IMR-90 (cell line): ENCODE measurements around the gene CFAP157. TPM values are rescaled to one million over a fixed set of nuclear protein-coding genes. Genes with fewer than 3 reads are reported as not detected.

Experiments
- ATAC-seq: fragments of 200-7000 bp; cut with Tn5 transposase; 2 replicates; pipeline ENCODE4 v1.9.1; 2020; ENCODE audit warnings: low read depth, mild to moderate bottlenecking, moderate library complexity
- BruUV-seq: library from RNA; stranded (reverse); fragments of 400-500 nt; replicated peaks from 2 replicates; lab custom pipeline; 2021; lab: Mats Ljungman, UMichigan
- CTCF ChIA-PET: fragments of 300-600 bp; formaldehyde crosslinking; extraction: SDS; loops from one replicate; lab custom pipeline; 2021; ENCODE audit warnings: antibody characterized with exemption; lab: Yijun Ruan, JAX
- POLR2A ChIA-PET: fragments of 300-600 bp; sonication (Branson Sonifier 250); formaldehyde crosslinking; loops from one replicate; lab custom pipeline; 2022; ENCODE audit warnings: antibody characterized with exemption; ENCODE audit not compliant: unreplicated experiment; lab: Charles Lee
- DNase-seq: peaks from one replicate; pipeline ENCODE4 v3.0.0; 2013
- H2AFZ ChIP-seq: replicated peaks from 2 replicates; pipeline ENCODE3; 2013; ENCODE audit warnings: low read length, mild to moderate bottlenecking; ENCODE audit not compliant: poor library complexity
- H2AK5ac ChIP-seq: 2 replicates; pipeline ENCODE4 v1.6.1; 2013; ENCODE audit warnings: low read depth, low read length, inconsistent platforms
- H2AK9ac ChIP-seq: replicated peaks from 2 replicates; pipeline ENCODE3; 2013; ENCODE audit warnings: mild to moderate bottlenecking, low read depth, low read length, moderate library complexity; ENCODE audit not compliant: poor library complexity
- H2BK120ac ChIP-seq: 2 replicates; pipeline ENCODE4 v1.6.1; 2013; ENCODE audit warnings: low read depth, low read length, inconsistent platforms
- H2BK15ac ChIP-seq: 3 replicates; pipeline ENCODE4 v1.6.1; 2013; ENCODE audit warnings: low read depth, low read length, inconsistent platforms
- H2BK20ac ChIP-seq: 2 replicates; pipeline ENCODE4 v1.6.1; 2013; ENCODE audit warnings: low read depth, mild to moderate bottlenecking, inconsistent platforms, low read length, moderate library complexity
- H2BK5ac ChIP-seq: 2 replicates; pipeline ENCODE4 v1.6.1; 2013; ENCODE audit warnings: mild to moderate bottlenecking, low read depth, low read length, inconsistent platforms; ENCODE audit not compliant: poor library complexity, severe bottlenecking
- H3K14ac ChIP-seq: replicated peaks from 2 replicates; pipeline ENCODE4 v1.6.1; 2013; ENCODE audit warnings: low read depth, low read length, inconsistent platforms
- H3K18ac ChIP-seq: 2 replicates; pipeline ENCODE4 v1.6.1; 2013; ENCODE audit warnings: low read depth, low read length, control low read depth
- H3K23ac ChIP-seq: 2 replicates; pipeline ENCODE4 v1.6.1; 2013; ENCODE audit warnings: low read depth, low read length, inconsistent platforms
- H3K27ac ChIP-seq: 2 replicates; pipeline ENCODE4 v1.5.1; 2013; ENCODE audit warnings: mild to moderate bottlenecking, control low read depth, low read length; ENCODE audit not compliant: insufficient read depth
- H3K27me3 ChIP-seq: 2 replicates; pipeline ENCODE4 v1.6.1; 2013; ENCODE audit warnings: low read length; ENCODE audit not compliant: control insufficient read depth, insufficient read depth
- H3K36me3 ChIP-seq: 2 replicates; pipeline ENCODE4 v1.6.1; 2013; ENCODE audit warnings: low read length, mixed read lengths; ENCODE audit not compliant: control insufficient read depth, insufficient read depth
- H3K4ac ChIP-seq: 2 replicates; pipeline ENCODE4 v1.6.1; 2013; ENCODE audit warnings: low read depth, low read length, inconsistent platforms
- H3K4me1 ChIP-seq: 2 replicates; pipeline ENCODE4 v1.6.1; 2013; ENCODE audit warnings: low read length, mixed read lengths; ENCODE audit not compliant: control insufficient read depth, insufficient read depth
- H3K4me2 ChIP-seq: 2 replicates; pipeline ENCODE4 v1.6.1; 2013; ENCODE audit warnings: low read depth, mild to moderate bottlenecking, control low read depth, low read length, moderate library complexity
- H3K4me3 ChIP-seq: 2 replicates; pipeline ENCODE4 v1.5.1; 2013; ENCODE audit warnings: low read depth, mild to moderate bottlenecking, control low read depth, low read length, moderate library complexity; ENCODE audit not compliant: insufficient read depth
- H3K56ac ChIP-seq: 2 replicates; pipeline ENCODE4 v1.6.1; 2013; ENCODE audit warnings: low read length, inconsistent platforms; ENCODE audit not compliant: insufficient read depth; ENCODE audit errors: extremely low read depth
- H3K79me1 ChIP-seq, 2 experiments: 2 replicates each; pipeline ENCODE4 v1.6.1; 2013; ENCODE audit warnings: low read length in 2 of 2, inconsistent platforms in 1 of 2, low read depth in 1 of 2
- H3K9ac ChIP-seq: 2 replicates; pipeline ENCODE4 v1.6.1; 2013; ENCODE audit warnings: low read depth, low read length, control low read depth
- H3K9me1 ChIP-seq: 2 replicates; pipeline ENCODE4 v1.6.1; 2013; ENCODE audit warnings: low read length, inconsistent platforms; ENCODE audit not compliant: insufficient read depth
- H3K9me3 ChIP-seq: 2 replicates; pipeline ENCODE4 v1.6.1; 2013; ENCODE audit warnings: low read length; ENCODE audit not compliant: control insufficient read depth, insufficient read depth
- H4K20me1 ChIP-seq: 2 replicates; pipeline ENCODE4 v1.6.1; 2013; ENCODE audit warnings: low read length, inconsistent platforms; ENCODE audit not compliant: insufficient read depth
- H4K5ac ChIP-seq: 2 replicates; pipeline ENCODE4 v1.6.1; 2013; ENCODE audit warnings: mild to moderate bottlenecking, low read depth, low read length, control low read depth
- H4K8ac ChIP-seq, 2 experiments: 2 replicates each; pipeline ENCODE4 v1.6.1; 2013; ENCODE audit warnings: low read depth in 2 of 2, low read length in 2 of 2, control low read depth in 1 of 2, inconsistent platforms in 1 of 2
- H4K91ac ChIP-seq: 2 replicates; pipeline ENCODE4 v1.6.1; 2013; ENCODE audit warnings: low read depth, low read length, inconsistent platforms; ENCODE audit not compliant: insufficient read depth
- BHLHE40 ChIP-seq: fragments of 150-350 bp; IDR thresholded peaks from 2 replicates; pipeline ENCODE4 v1.6.1; 2016; ENCODE audit warnings: mild to moderate bottlenecking, low read depth, low read length
- CEBPB ChIP-seq: IDR thresholded peaks from 2 replicates; pipeline ENCODE4 v1.6.1; 2012; ENCODE audit warnings: low read depth, low read length, improper control_type of control experiment
- WGBS, 2 experiments: methylation state at CpG; one replicate each; pipeline versions ENCODE4 v1.1.5 to v1.1.7; 2013; ENCODE audit warnings: missing lambda C conversion rate in 2 of 2; ENCODE audit not compliant: insufficient read length in 1 of 2; ENCODE audit errors: extremely low coverage in 2 of 2; 5-methylcytosine and 5-hydroxymethylcytosine counted together
- dilution Hi-C: fragments of 300-500 bp; cut with HindIII; formaldehyde crosslinking; loops from one replicate; pipeline ENCODE4 v1.14.3; 2018; ENCODE audit warnings: low sequenced_read_pairs; ENCODE audit not compliant: unreplicated experiment
- in situ Hi-C: fragments of 300-500 bp; cut with MboI; formaldehyde crosslinking; loops from 3 replicates; pipeline ENCODE4 v1.14.3; 2019; ENCODE audit warnings: low sequenced_read_pairs, inconsistent platforms, mixed read lengths
- intact Hi-C: fragments of 100-400 bp; cut with micrococcal nuclease; formaldehyde crosslinking; loops from 2 replicates; pipeline ENCODE4 v1.10.0; 2022
- polyA plus RNA-seq, 3 experiments: library from polyadenylated mRNA; depleted of rRNA; stranded (reverse); fragments of >200 nt; gene quantifications; 2 replicates each; pipeline ENCODE4 v1.2.3, GENCODE V29; 2012; ENCODE audit warnings: low replicate concordance in 1 of 3
- total RNA-seq: library from RNA; depleted of rRNA; stranded (reverse); fragments of >200 nt; gene quantifications from 2 replicates; pipeline ENCODE4 v1.2.3, GENCODE V29; 2012

The CFAP157 gene
- total and polyA plus RNA-seq, 2 of the 4 experiments (the other 2 are of a cell fraction): not detected

GRCh38 chr9:127742435-127743088, 35.8 kb downstream of the CFAP157 start:
- Histone ChIP-seq H3K56ac (no peak overlapping the region), H3K18ac (no peak overlapping the region), H4K91ac (no peak overlapping the region), H3K27me3 (peaks cover 19% of the 10 kb centered on the region), H3K14ac (no peak overlapping the region), H3K4me1 (no peaks in the 10 kb centered on the region), H4K20me1 (peaks cover 7% of the 10 kb centered on the region; the same call in 1 of the 2 replicates), H3K4me2 (peak overlapping the region; percentile 50), H2AK9ac (no peak overlapping the region), H3K9me1 (0 out of 2 replicates have a peak, but pooled peaks cover 5% of the 10 kb centered on the region), H4K8ac (no peak overlapping the region), H3K4ac (no peak overlapping the region), H2BK20ac (no peak overlapping the region), H3K4me3 (peak overlapping the region; percentile 18; the same call in 1 of the 2 replicates), H2AK5ac (no peak overlapping the region), H3K9me3 (no peaks in the 10 kb centered on the region), H2BK15ac (no peak overlapping the region), H4K5ac (no peak overlapping the region), H2BK5ac (no peak overlapping the region), H3K27ac (no peak overlapping the region), H2BK120ac (no peak overlapping the region), H3K23ac (no peak overlapping the region), H3K79me1 (no peaks in the 10 kb centered on the region), H3K36me3 (no peaks in the 10 kb centered on the region), H3K9ac (no peak overlapping the region), H2AFZ (peak overlapping the region; percentile 84)
- intact Hi-C loops (loop anchor here (5.0 kb wide), 1 partner anchor 375 kb away; no protein-coding TSS in a partner anchor), in situ Hi-C loops (no loop called here), dilution Hi-C loops (no loop called here)
- peak; percentile 62 for DNase-seq
- CTCF ChIA-PET: no interaction called here
- 0 out of 2 replicates have a peak, but pooled peaks have one; percentile 6 for TF ChIP-seq CEBPB
- TF ChIP-seq BHLHE40: no peak
- 25% methylated on average over 11 of the region's 33 CpGs; no CpG with 5 or more reads in 1 of the 2 experiments for WGBS, 2 experiments
- BruUV-seq: no TSS peak
- POLR2A ChIA-PET: no interaction called here
- ATAC-seq: peak; percentile 72
